NCI-H128 (cell line): ENCODE measurements around the gene SETBP1.
A peak's percentile ranks its signal among the peaks of the same experiment; 100 is the strongest.

ENCODE experiments used
- DNase-seq: peaks from one replicate; lab custom pipeline; 2025; ENCODE audit not compliant: unreplicated experiment; lab: John Stamatoyannopoulos, UW

SETBP1 gene

GRCh38 chr18:44680273-44681075, at the start of gene SETBP1:
Gene SETBP1, plus strand, starts transcription at chr18:44680888. Its CDS starts 20,459 bp downstream, at chr18:44701347.
- peak; percentile 58 for DNase-seq

GRCh38 chr18:44632469-44633145, 48.1 kb upstream of the SETBP1 start:
- DNase-seq, result no peak

- no peak for DNase-seq
Observed at GRCh38 chr18:44635546-44635945, 45.1 kb upstream of the SETBP1 start.

DNA sequence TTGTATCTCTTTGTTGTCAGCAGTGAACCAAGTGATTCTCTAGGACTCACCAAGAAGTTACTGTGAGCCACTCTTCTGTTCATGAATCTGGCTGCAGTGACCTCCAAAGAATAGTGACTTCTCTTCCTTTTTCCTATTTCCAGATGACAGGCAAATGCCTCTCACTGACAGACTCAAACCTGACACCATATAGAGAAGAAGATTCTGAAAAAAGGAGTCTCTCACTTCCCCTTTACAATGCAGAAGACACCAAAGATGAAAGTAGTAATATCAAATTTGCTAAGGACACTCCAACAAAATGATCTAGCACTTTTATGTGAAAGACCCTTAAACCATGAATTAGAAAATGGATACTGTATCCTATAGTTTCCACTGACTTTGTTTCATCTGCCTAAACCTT, 44.4 kb upstream of the SETBP1 start:
- DNase-seq, result no peak

DNA sequence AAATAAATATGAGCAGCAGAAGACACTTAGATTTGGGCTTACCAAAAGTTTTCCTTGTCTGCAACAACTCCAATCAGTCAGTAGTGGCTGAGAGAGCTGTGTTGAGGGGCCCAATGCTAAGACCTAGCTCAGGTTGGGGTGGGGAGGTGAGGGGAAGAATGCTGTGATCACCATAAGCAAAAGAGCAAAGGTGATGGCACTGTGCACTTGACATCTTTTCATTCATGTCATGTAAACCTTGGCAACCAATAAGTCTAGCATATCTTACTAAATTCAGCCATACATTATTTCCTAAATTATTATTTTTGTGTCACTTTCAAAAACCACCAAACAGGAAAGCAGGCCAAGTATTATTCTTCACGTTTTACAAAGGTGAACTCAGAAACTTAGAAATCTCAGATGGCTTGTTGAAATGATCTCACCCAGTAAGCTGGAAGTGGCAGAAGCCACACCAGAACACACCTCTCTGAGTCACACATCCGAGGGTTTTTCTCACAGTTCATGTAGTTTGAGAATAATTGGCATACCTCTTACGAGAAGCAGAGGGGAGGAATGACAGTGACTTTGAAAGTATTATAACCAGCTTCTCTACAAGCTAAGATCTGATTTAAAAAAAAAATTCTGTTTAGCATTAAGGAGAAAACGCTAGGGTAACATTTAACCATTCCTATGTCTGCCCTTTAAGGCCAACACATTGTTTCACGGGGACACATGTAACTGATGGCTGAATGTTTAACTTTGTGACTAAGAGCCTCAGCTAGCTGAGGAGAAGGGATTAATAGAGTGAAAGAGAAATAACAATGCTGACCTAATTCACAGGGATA, 43.3 kb upstream of the SETBP1 start:
- DNase-seq, result no peak

DNA sequence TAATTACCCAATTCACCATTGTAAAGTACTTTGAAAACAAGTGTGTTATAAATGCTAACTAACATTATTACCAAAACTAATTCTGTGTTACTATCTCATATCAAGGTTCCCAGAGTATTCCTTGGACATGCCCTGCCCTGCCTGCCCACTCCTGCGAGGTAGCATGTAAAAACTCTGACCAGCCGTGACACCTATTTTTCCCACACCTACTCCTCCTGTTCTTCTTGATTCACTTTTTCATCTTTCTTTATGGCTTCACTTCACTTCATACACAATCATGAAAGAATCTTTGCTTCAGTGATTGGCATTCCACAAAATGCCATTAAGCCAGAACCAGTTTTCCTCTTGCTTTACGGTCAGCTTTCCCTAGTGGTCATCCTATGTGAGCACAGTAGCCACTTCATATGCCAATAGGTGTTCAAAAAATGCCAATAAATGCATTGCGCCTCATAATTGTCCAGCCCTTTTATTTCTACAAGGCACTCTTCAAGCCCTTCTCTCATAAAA, 42.6 kb upstream of the SETBP1 start:
- no peak for DNase-seq

DNA sequence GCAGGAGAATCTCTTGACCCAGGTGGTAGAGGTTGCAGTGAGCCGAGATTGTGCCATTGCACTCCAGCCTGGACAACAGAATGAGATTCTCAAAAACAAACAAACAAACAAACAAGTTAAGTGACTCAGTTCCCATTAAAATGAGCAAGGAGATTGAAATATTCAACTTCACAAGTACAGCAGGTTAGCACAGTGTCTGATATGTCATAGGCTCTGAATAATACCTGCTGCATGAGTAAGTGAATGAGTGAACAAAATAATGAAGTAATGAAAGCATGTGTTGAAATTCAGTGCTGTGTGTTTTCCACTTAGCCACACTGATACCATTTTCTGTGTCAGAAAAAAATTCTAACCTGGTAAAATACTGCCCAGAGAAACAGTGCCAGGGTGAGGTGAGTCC, 41.9 kb upstream of the SETBP1 start:
- no peak for DNase-seq

DNA sequence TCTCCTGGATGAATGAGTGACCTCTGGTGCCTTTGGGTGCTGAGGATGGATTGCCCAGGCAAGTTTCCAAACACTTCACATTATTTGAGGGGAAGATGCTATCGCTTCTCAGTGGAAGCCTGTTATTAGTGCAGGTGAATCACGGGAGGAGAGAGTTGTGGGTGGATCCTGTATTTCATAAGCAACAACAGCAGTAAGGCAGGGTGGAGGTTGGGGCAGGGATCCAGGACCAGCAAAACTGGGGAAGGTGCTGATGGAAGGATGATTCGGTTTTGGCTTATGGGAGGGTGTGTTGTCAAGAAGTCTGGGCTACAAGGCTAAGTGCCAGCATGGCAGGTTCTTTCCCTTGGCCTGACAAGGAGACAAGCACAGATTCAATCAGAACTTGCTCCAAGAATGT, 37.7 kb upstream of the SETBP1 start:
- DNase-seq, result no peak

DNA sequence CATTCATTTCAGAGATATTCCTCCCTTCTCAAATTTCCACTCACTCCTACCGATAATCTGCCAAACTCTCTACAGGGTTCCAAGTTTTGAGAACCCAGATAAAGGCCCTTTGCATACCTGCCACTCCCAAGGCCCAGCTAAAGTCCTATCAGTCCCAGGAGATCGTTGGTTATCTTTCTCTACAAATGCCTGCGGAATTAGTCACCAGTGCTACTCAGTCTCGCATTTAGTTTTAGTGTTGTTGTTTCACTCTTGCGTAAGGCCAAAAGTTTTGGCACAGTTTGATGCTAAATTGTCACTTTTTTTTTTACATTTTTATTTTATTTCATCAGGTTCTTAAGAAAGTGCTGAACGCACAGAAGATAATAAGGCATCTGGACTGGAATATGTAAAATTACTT, 29.2 kb upstream of the SETBP1 start:
- no peak for DNase-seq

DNA sequence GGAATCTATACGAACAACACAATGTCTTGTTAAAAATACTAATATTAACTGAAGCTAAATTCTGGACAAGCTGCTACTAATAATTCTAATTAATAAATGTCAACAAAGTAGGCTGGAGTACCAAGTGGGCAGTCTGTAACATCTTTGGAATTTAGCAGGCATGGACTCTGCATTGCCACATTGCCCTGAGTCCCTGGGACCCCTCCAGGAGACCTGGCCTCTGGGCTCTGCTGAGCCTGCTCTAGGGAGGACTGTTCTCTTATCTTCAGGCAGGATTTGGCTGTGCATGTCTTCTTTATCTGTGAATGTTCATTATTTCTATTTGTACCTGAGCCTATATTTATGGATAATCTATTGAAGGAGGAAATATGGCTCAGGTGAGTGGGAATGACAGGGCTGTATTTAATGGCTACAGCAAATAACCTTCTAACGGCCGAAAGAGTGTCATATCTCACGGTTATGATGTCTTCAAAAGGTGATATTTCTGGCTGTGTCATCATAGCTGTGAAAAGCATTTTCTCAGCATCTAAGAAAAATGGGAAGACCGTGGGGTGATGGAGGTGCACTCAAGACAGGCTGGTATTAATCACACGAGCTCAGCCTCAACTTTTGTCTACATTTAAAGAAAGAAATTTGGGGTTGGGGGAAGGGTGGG, 28.6 kb upstream of the SETBP1 start:
- no peak for DNase-seq

DNA sequence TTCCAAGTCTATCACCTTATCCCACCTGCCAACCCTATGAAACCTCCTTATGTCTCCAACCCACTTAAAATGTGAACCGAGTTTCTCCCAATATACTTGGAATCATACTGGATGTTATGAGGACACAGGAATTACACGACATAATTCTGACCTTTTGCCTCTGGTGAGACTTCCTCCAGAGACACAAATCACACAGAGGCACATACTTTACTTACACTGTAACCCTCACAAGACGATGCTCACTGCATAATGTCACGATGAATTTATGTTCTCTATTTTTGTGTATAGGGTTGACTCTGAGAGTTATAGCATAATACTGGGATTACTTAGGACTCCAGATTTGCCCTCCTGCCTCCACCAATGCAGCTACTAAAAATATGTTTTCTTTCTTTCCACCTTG, 28.0 kb upstream of the SETBP1 start:
- DNase-seq, result no peak

DNA sequence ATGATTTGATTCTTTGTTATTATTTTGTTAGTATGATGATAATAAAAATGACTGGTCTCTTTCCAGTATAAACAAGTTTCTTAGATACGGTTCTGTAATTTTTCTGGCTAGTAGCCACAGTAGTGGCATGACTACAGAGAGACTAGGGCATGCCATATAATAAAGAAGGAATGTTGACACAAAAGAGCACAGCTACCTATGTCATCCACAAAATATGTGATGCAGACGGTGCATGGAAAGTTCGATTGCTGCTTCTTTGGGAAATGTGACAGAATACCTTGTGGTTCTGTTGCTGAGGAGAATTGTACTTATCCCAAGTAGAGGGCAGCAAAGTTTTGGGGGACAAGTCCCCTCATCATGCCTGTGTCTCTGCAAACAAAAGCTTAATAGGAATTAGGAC, 26.1 kb upstream of the SETBP1 start:
- DNase-seq, result no peak

GRCh38 chr18:44655435-44655834, 25.3 kb upstream of the SETBP1 start:
- DNase-seq, result no peak

DNA sequence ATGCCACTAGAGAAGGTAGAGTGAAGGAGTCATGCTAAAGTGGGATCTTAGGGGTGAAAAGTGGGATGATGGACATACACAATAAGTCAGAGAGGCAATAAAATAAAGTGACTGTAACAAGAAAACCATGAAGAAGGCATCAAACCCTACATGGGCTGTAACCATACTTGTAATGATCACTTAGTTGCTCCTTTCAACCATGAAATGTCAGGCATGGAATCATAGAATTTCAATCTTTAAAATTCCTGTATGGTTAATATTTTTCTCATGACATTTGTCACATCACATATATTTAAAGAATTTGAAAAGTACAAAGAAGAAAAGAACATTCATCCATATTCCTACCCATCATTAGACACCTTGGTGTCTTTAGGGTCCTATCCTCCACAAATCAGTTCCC, 20.9 kb upstream of the SETBP1 start:
- DNase-seq, result no peak

GRCh38 chr18:44668270-44668975, 12.3 kb upstream of the SETBP1 start:
- no peak for DNase-seq

DNA sequence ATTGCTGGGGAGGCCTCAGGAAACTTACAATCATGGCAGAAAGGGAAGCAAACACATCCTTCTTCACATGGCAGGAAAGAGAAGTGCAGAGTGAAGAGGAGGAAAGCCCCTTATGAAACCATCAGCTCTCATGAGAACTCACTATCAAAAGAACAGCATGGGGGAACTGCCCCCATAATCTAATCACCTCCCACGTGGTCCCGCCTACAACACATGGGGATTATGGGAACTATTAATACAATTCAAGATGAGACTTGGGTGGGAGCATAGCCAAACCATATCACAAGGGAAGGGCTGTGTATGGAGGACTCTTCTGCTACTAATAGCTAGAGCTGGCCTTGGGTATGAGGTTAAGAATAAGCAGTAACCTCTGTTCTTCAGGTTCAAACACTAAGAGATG, 8.8 kb upstream of the SETBP1 start:
- no peak for DNase-seq

GRCh38 chr18:44672506-44672905, 8.2 kb upstream of the SETBP1 start:
- DNase-seq, result no peak

GRCh38 chr18:44673256-44673880, 7.3 kb upstream of the SETBP1 start:
- no peak for DNase-seq

- DNase-seq, result no peak
Observed at GRCh38 chr18:44677933-44678332, 2.8 kb upstream of the SETBP1 start.

- DNase-seq, result no peak
Observed at GRCh38 chr18:44678725-44679055, 2.0 kb upstream of the SETBP1 start.
